SK-N-MC (cell line): ENCODE measurements around the gene HOMER3.

Source experiments
- EZH2 ChIP-seq: fragments of 200-600 bp; sonication (generic); IDR thresholded peaks from one replicate; pipeline ENCODE4 v1.6.1; 2017; ENCODE audit warnings: antibody characterized with exemption
- FOXP2 ChIP-seq: optimal IDR thresholded peaks from 2 replicates; pipeline ENCODE3; 2011; ENCODE audit warnings: mild to moderate bottlenecking, moderate library complexity; ENCODE audit not compliant: insufficient read depth; ENCODE audit errors: extremely low read length, control extremely low read depth
- POLR2AphosphoS5 ChIP-seq: IDR thresholded peaks from 2 replicates; pipeline ENCODE4 v1.6.1; 2012; ENCODE audit warnings: mild to moderate bottlenecking, low read depth, low read length, borderline replicate concordance

- TF ChIP-seq EZH2 (no peak), POLR2AphosphoS5 (no peak), FOXP2 (no peak)
Measured at GRCh38 chr19:18905513-18906236, 35.3 kb downstream of the HOMER3 start.
